Hepatocyte (in vitro differentiated cells): ENCODE results near the gene ITGB8. TPM values are rescaled to one million over a fixed set of nuclear protein-coding genes. Genes with fewer than 3 reads are reported as not detected.

Experiments
- DNase-seq: peaks from one replicate; pipeline ENCODE4 v3.0.0-alpha.2; 2016; ENCODE audit warnings: low spot score
- H2AFZ ChIP-seq: fragments of 200-600 bp; sonication (generic); 2 replicates; pipeline ENCODE4 v1.6.0; 2016; ENCODE audit warnings: antibody characterized with exemption, mild to moderate bottlenecking
- H3K27ac ChIP-seq: fragments of 200-600 bp; sonication (generic); 2 replicates; pipeline ENCODE4 v1.5.1; 2016; ENCODE audit warnings: mild to moderate bottlenecking
- H3K27me3 ChIP-seq: fragments of 200-600 bp; sonication (generic); 2 replicates; pipeline ENCODE4 v1.6.1; 2016
- H3K36me3 ChIP-seq: fragments of 200-600 bp; sonication (generic); replicated peaks from 2 replicates; pipeline ENCODE4 v1.5.1; 2016; ENCODE audit warnings: low read depth; ENCODE audit not compliant: insufficient read depth
- H3K4me1 ChIP-seq: fragments of 200-600 bp; sonication (generic); 2 replicates; pipeline ENCODE4 v1.5.1; 2016; ENCODE audit warnings: mild to moderate bottlenecking, moderate library complexity; ENCODE audit not compliant: insufficient read depth
- H3K4me2 ChIP-seq: fragments of 200-600 bp; sonication (generic); 2 replicates; pipeline ENCODE4 v1.6.0; 2016
- H3K4me3 ChIP-seq: fragments of 200-600 bp; sonication (generic); 2 replicates; pipeline ENCODE4 v1.5.1; 2016; ENCODE audit warnings: mild to moderate bottlenecking
- H3K79me2 ChIP-seq: fragments of 200-600 bp; sonication (generic); 2 replicates; pipeline ENCODE4 v1.6.0; 2017; ENCODE audit warnings: mild to moderate bottlenecking
- H3K9me2 ChIP-seq: fragments of 200-600 bp; sonication (generic); replicated peaks from 2 replicates; pipeline ENCODE4 v1.6.0; 2017; ENCODE audit warnings: mild to moderate bottlenecking; ENCODE audit not compliant: insufficient read depth
- H3K9me3 ChIP-seq: fragments of 200-600 bp; sonication (generic); 2 replicates; pipeline ENCODE4 v1.5.1; 2016; ENCODE audit warnings: low read depth, mild to moderate bottlenecking
- H4K20me1 ChIP-seq: fragments of 200-600 bp; sonication (generic); 2 replicates; pipeline ENCODE4 v1.6.0; 2016; ENCODE audit warnings: mild to moderate bottlenecking; ENCODE audit not compliant: insufficient read depth, poor library complexity, severe bottlenecking
- CTCF ChIP-seq: fragments of 200-600 bp; sonication (generic); IDR thresholded peaks from 2 replicates; pipeline ENCODE4 v1.5.1; 2016; ENCODE audit warnings: antibody characterized with exemption, mild to moderate bottlenecking; ENCODE audit not compliant: poor library complexity
- EZH2 ChIP-seq: fragments of 200-600 bp; sonication (generic); IDR thresholded peaks from 2 replicates; pipeline ENCODE4 v1.6.1; 2016; ENCODE audit warnings: antibody characterized with exemption, mild to moderate bottlenecking, borderline replicate concordance
- EZH2phosphoT487 ChIP-seq: fragments of 200-600 bp; sonication (generic); IDR thresholded peaks from one replicate; pipeline ENCODE4 v1.6.1; 2018; ENCODE audit warnings: antibody characterized with exemption, mild to moderate bottlenecking, low read depth, moderate library complexity; ENCODE audit not compliant: unreplicated experiment, severe bottlenecking
- WGBS: methylation state at CpG from one replicate; pipeline ENCODE4 v1.1.6; 2016; ENCODE audit warnings: low lambda C conversion rate; ENCODE audit errors: missing lambda C conversion rate; 5-methylcytosine and 5-hydroxymethylcytosine counted together
- polyA plus RNA-seq: library from polyadenylated mRNA; unstranded; fragments of >200 nt; fragmentation: Nextera tagmentation; extraction: Ambion mirVana; gene quantifications from 2 replicates; pipeline ENCODE4 v1.2.1, GENCODE V29; 2016
- total RNA-seq: library from RNA; depleted of rRNA; stranded (reverse); fragments of >200 nt; gene quantifications from 2 replicates; pipeline ENCODE4 v1.2.3, GENCODE V29; 2014

The ITGB8 gene
- total and polyA plus RNA-seq, 2 experiments from 2014 or later = 7.2 to 37.0 TPM

- H3K4me3 ChIP-seq = no peak overlapping the region
- TF ChIP-seq EZH2 (no peak), CTCF (no peak), EZH2phosphoT487 (no peak)
- no peaks in the 10 kb centered on the region for H4K20me1 ChIP-seq
- H3K4me2 ChIP-seq = no peak overlapping the region
- 86% methylated on average over 4 of the region's 4 CpGs for WGBS
- peaks cover 45% of the 10 kb centered on the region for H3K79me2 ChIP-seq
- DNase-seq = no peak
- H2AFZ ChIP-seq = no peak overlapping the region
- no peaks in the 10 kb centered on the region for H3K36me3 ChIP-seq
- no peaks in the 10 kb centered on the region for H3K9me2 ChIP-seq
- H3K27ac ChIP-seq = no peak overlapping the region
- H3K4me1 ChIP-seq = peaks cover 12% of the 10 kb centered on the region
- no peaks in the 10 kb centered on the region for H3K27me3 ChIP-seq
- H3K9me3 ChIP-seq = no peaks in the 10 kb centered on the region
Observed at GRCh38 chr7:20346577-20346976, 15.9 kb downstream of the ITGB8 start.

- no peaks in the 10 kb centered on the region for H3K36me3 ChIP-seq
- H3K27ac ChIP-seq = no peak overlapping the region
- no peaks in the 10 kb centered on the region for H3K9me2 ChIP-seq
- H3K4me3 ChIP-seq = no peak overlapping the region
- no peaks in the 10 kb centered on the region for H3K9me3 ChIP-seq
- no peaks in the 10 kb centered on the region for H4K20me1 ChIP-seq
- no peak for TF ChIP-seq EZH2
- TF ChIP-seq EZH2phosphoT487 = no peak
- no peak for TF ChIP-seq CTCF
- H3K4me1 ChIP-seq = peaks cover 21% of the 10 kb centered on the region
- H2AFZ ChIP-seq = no peak overlapping the region
- peaks cover 41% of the 10 kb centered on the region for H3K79me2 ChIP-seq
- no peaks in the 10 kb centered on the region for H3K27me3 ChIP-seq
- no peak for DNase-seq
- no peak overlapping the region for H3K4me2 ChIP-seq
Observed at GRCh38 chr7:20347680-20348079, 17.0 kb downstream of the ITGB8 start.

GRCh38 chr7:20348125-20348807 lies 17.6 kb downstream of the ITGB8 start:
- H3K27ac ChIP-seq = no peak overlapping the region
- no peaks in the 10 kb centered on the region for H3K36me3 ChIP-seq
- TF ChIP-seq CTCF = no peak
- TF ChIP-seq EZH2 = no peak
- no peak for TF ChIP-seq EZH2phosphoT487
- H3K9me2 ChIP-seq = no peaks in the 10 kb centered on the region
- no peak for DNase-seq
- no peaks in the 10 kb centered on the region for H3K9me3 ChIP-seq
- H4K20me1 ChIP-seq = no peaks in the 10 kb centered on the region
- peaks cover 23% of the 10 kb centered on the region for H3K4me1 ChIP-seq
- H3K27me3 ChIP-seq = no peaks in the 10 kb centered on the region
- H3K4me3 ChIP-seq = no peak overlapping the region
- peaks cover 38% of the 10 kb centered on the region for H3K79me2 ChIP-seq
- no peak overlapping the region for H2AFZ ChIP-seq
- H3K4me2 ChIP-seq = no peak overlapping the region
- 86% methylated on average over 2 of the region's 2 CpGs for WGBS

- peak; percentile 18 for DNase-seq
- Histone ChIP-seq H3K36me3 (no peaks in the 10 kb centered on the region), H2AFZ (no peak overlapping the region)
Observed at GRCh38 chr7:20350518-20350951, 19.8 kb downstream of the ITGB8 start.

More at GRCh38 chr7:20350518-20350951, 19.8 kb downstream of the ITGB8 start:
- Histone ChIP-seq H3K27me3 (no peaks in the 10 kb centered on the region), H3K79me2 (peaks cover 19% of the 10 kb centered on the region), H4K20me1 (no peaks in the 10 kb centered on the region), H3K9me3 (no peaks in the 10 kb centered on the region), H3K27ac (peak overlapping the region; percentile 71), H3K4me1 (peaks cover 23% of the 10 kb centered on the region), H3K9me2 (no peaks in the 10 kb centered on the region), H3K4me2 (peak overlapping the region; percentile 2), H3K4me3 (no peak overlapping the region)
- WGBS = 71% methylated on average over 4 of the region's 4 CpGs
- TF ChIP-seq EZH2 (no peak), EZH2phosphoT487 (no peak), CTCF (no peak)
